HFF-Myc (cell line): ENCODE data around the gene CTNNA2.
"Not testable (repeated sequence)": the region's sequence is repeated elsewhere in the genome, so short reads cannot be mapped to it uniquely, and the experiment has no call there.

ENCODE experiments used
- DNase-seq: peaks from one replicate; pipeline ENCODE4 v3.0.0-alpha.2; 2011; ENCODE audit warnings: low read depth; ENCODE audit errors: extremely low read depth
- H3K4me3 ChIP-seq: replicated peaks from 2 replicates; pipeline ENCODE4 v1.5.1; 2011; ENCODE audit warnings: low read depth, mild to moderate bottlenecking, control low read depth, low read length
- CTCF ChIP-seq: IDR thresholded peaks from 2 replicates; pipeline ENCODE4 v1.5.1; 2012; ENCODE audit warnings: mild to moderate bottlenecking, low read depth, low read length, control low read depth; ENCODE audit errors: missing control alignments

Gene CTNNA2

GRCh38 chr2:80132281-80132680 is 619.4 kb downstream of the CTNNA2 start:
- no peak overlapping the region for H3K4me3 ChIP-seq
- DNase-seq: no peak
- no peak for TF ChIP-seq CTCF

- DNase-seq: no peak
- H3K4me3 ChIP-seq: no peak overlapping the region
- TF ChIP-seq CTCF: no peak
These were observed 622.1 kb downstream of the CTNNA2 start for GRCh38 chr2:80135001-80135400.

- TF ChIP-seq CTCF: no peak
- DNase-seq: no peak
- H3K4me3 ChIP-seq: no peak overlapping the region
These were observed 623.5 kb downstream of the CTNNA2 start for GRCh38 chr2:80136338-80136737.

GRCh38 chr2:80139001-80139400 is 626.1 kb downstream of the CTNNA2 start:
- no peak for DNase-seq
- TF ChIP-seq CTCF: no peak
- no peak overlapping the region for H3K4me3 ChIP-seq

- no peak overlapping the region for H3K4me3 ChIP-seq
- TF ChIP-seq CTCF: no peak
- no peak for DNase-seq
These were observed 628.3 kb downstream of the CTNNA2 start for GRCh38 chr2:80141007-80141726.

GRCh38 chr2:80145499-80145898 is 632.6 kb downstream of the CTNNA2 start:
- no peak overlapping the region for H3K4me3 ChIP-seq
- TF ChIP-seq CTCF: no peak
- DNase-seq: no peak

GRCh38 chr2:80146757-80147156 is 633.9 kb downstream of the CTNNA2 start:
- H3K4me3 ChIP-seq, DNase-seq: not testable (repeated sequence)
